Brain microvascular endothelial cell (primary cell): ENCODE data around the gene GPR160.

Experiments
- DNase-seq: peaks from one replicate; pipeline ENCODE4 v3.0.0-alpha.2; 2020
- H3K27ac ChIP-seq: fragments of 250-450 bp; sonication (Bioruptor Pico); 2 replicates; pipeline ENCODE4 v1.5.1; 2020; ENCODE audit warnings: mild to moderate bottlenecking, moderate library complexity
- H3K27me3 ChIP-seq: fragments of 250-450 bp; sonication (Bioruptor Pico); replicated peaks from 2 replicates; pipeline ENCODE4 v1.5.1; 2020; ENCODE audit warnings: mild to moderate bottlenecking
- H3K36me3 ChIP-seq: fragments of 250-450 bp; sonication (Bioruptor Pico); replicated peaks from 2 replicates; pipeline ENCODE4 v1.5.1; 2020; ENCODE audit warnings: mild to moderate bottlenecking
- H3K4me3 ChIP-seq: 2 replicates; pipeline ENCODE4 v1.5.1; 2011; ENCODE audit warnings: low read depth, mild to moderate bottlenecking, control low read depth, low read length, moderate library complexity
- CTCF ChIP-seq: IDR thresholded peaks from 2 replicates; pipeline ENCODE4 v1.5.1; 2011; ENCODE audit warnings: low read depth, mild to moderate bottlenecking, moderate library complexity, low read length, control low read depth, inconsistent platforms; ENCODE audit errors: missing control alignments
- in situ Hi-C: cut with HindIII; loops from 2 replicates; pipeline ENCODE4 v1.10.0; 2017; ENCODE audit warnings: low sequenced_read_pairs, low pct_ligation_motif_present

The GPR160 gene

GRCh38 chr3:170037463-170038433 lies at the start of gene GPR160:
TSS of gene GPR160 (plus strand) at chr3:170037995. CDS start at chr3:170083973, 45,978 bp downstream.
- peak; percentile 81 for TF ChIP-seq CTCF
- Histone ChIP-seq H3K27me3 (peaks cover 33% of the 10 kb centered on the region), H3K36me3 (no peaks in the 10 kb centered on the region), H3K27ac (no peak within 1 kb of the TSS), H3K4me3 (peak within 1 kb of the TSS; percentile 48)
- DNase-seq: peak; percentile 31
- in situ Hi-C loops: no loop called here

GRCh38 chr3:169990431-169990830 lies 47.4 kb upstream of the GPR160 start:
- no peak for DNase-seq
- TF ChIP-seq CTCF: no peak
- no peak overlapping the region for H3K4me3 ChIP-seq
- peaks cover 35% of the 10 kb centered on the region for H3K36me3 ChIP-seq
- in situ Hi-C loops: no loop called here
- H3K27me3 ChIP-seq: no peaks in the 10 kb centered on the region
- H3K27ac ChIP-seq: no peak overlapping the region

- DNase-seq: no peak
- Histone ChIP-seq H3K27ac (no peak overlapping the region), H3K27me3 (no peaks in the 10 kb centered on the region), H3K36me3 (peaks cover 28% of the 10 kb centered on the region), H3K4me3 (no peak overlapping the region)
- no peak for TF ChIP-seq CTCF
- in situ Hi-C loops: no loop called here
Observed at GRCh38 chr3:169992156-169992555, 45.6 kb upstream of the GPR160 start.

- H3K27me3 ChIP-seq: no peaks in the 10 kb centered on the region
- in situ Hi-C loops: no loop called here
- no peak for DNase-seq
- H3K36me3 ChIP-seq: peaks cover 22% of the 10 kb centered on the region
- no peak overlapping the region for H3K4me3 ChIP-seq
- no peak overlapping the region for H3K27ac ChIP-seq
- TF ChIP-seq CTCF: no peak
Observed at GRCh38 chr3:169992781-169993180, 45.0 kb upstream of the GPR160 start.

GRCh38 chr3:169993761-169994160 lies 44.0 kb upstream of the GPR160 start:
- Histone ChIP-seq H3K27me3 (no peaks in the 10 kb centered on the region), H3K27ac (no peak overlapping the region), H3K4me3 (no peak overlapping the region), H3K36me3 (peaks cover 20% of the 10 kb centered on the region)
- in situ Hi-C loops: no loop called here
- no peak for TF ChIP-seq CTCF
- no peak for DNase-seq

- TF ChIP-seq CTCF: no peak
- no peak for DNase-seq
- H3K36me3 ChIP-seq: peaks cover 17% of the 10 kb centered on the region
- in situ Hi-C loops: no loop called here
- no peak overlapping the region for H3K4me3 ChIP-seq
- no peak overlapping the region for H3K27ac ChIP-seq
- no peaks in the 10 kb centered on the region for H3K27me3 ChIP-seq
Observed at GRCh38 chr3:169996063-169996462, 41.7 kb upstream of the GPR160 start.
